BE2C (cell line): ENCODE measurements around the gene LTO1.

ENCODE experiments used
- DNase-seq: peaks from one replicate; pipeline ENCODE4 v3.0.0-alpha.2; 2020
- H3K27me3 ChIP-seq: fragments of 250-450 bp; sonication (Bioruptor Pico); 2 replicates; pipeline ENCODE4 v1.5.1; 2020; ENCODE audit warnings: mild to moderate bottlenecking
- H3K36me3 ChIP-seq: fragments of 250-450 bp; sonication (Bioruptor Pico); 2 replicates; pipeline ENCODE4 v1.5.1; 2020; ENCODE audit warnings: mild to moderate bottlenecking
- H3K4me1 ChIP-seq: fragments of 250-450 bp; sonication (Bioruptor Pico); 2 replicates; pipeline ENCODE4 v1.5.1; 2020
- H3K4me3 ChIP-seq: 2 replicates; pipeline ENCODE4 v1.5.1; 2011; ENCODE audit warnings: low read depth, low read length
- H3K9me3 ChIP-seq: fragments of 250-450 bp; sonication (Bioruptor Pico); 2 replicates; pipeline ENCODE4 v1.5.1; 2020
- CTCF ChIP-seq: IDR thresholded peaks from 2 replicates; pipeline ENCODE4 v1.5.1; 2012; ENCODE audit warnings: mild to moderate bottlenecking, low read depth, low read length

LTO1 gene

DNA sequence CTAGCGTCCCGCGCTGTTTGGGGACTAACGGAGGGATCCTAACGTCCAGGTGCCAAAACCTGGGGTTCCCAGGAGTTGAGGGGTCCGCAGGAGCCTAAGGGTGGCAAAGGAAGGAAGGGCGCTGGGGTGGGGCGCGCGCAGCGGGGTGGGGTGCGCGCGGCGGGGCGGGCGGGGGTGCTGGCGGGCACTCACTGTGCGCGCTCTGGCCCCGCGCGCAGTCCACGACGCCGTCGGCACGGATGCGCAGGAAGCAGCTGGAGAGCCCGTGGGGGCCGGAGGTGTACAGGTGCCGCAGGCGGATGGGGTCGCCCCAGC, 28.3 kb upstream of the LTO1 start:
- no peak for TF ChIP-seq CTCF
- Histone ChIP-seq H3K9me3 (no peaks in the 10 kb centered on the region), H3K27me3 (peaks cover 4% of the 10 kb centered on the region; the same call in 1 of the 2 replicates), H3K4me3 (no peak overlapping the region), H3K36me3 (no peaks in the 10 kb centered on the region), H3K4me1 (peaks cover 25% of the 10 kb centered on the region)
- no peak for DNase-seq

GRCh38 chr11:69702769-69703452, 27.8 kb upstream of the LTO1 start:
- Histone ChIP-seq H3K4me1 (peaks cover 27% of the 10 kb centered on the region), H3K9me3 (no peaks in the 10 kb centered on the region), H3K27me3 (peaks cover 4% of the 10 kb centered on the region; the same call in 1 of the 2 replicates), H3K36me3 (no peaks in the 10 kb centered on the region), H3K4me3 (no peak overlapping the region)
- TF ChIP-seq CTCF = no peak
- no peak for DNase-seq

DNA sequence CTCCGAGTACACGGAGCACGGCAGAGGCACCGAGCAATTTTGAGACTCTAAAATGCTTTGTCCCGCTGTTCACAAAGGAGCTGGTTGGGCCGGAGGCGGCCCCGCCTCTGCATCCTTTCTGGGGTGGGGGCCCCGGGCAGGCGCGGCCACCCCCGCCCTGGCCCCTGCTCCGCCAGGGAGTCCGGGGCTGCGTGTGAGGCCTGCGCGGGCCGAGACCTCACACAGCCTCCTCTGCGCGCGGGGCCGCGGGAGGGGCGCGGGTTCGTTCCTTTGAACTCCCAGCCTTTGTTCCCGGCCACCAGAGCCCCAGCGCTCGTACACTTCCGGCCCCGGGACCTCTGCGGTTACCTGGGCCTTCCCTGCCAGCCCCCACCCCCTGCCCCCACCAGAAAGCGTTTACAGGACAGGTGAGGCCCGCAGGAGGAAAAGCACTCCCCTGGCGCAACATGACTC, 27.1 kb upstream of the LTO1 start:
- Histone ChIP-seq H3K9me3 (no peaks in the 10 kb centered on the region), H3K36me3 (no peaks in the 10 kb centered on the region), H3K4me1 (peaks cover 27% of the 10 kb centered on the region), H3K27me3 (peaks cover 4% of the 10 kb centered on the region; the same call in 1 of the 2 replicates), H3K4me3 (no peak overlapping the region)
- no peak for TF ChIP-seq CTCF
- DNase-seq = no peak

GRCh38 chr11:69700278-69701140, 25.4 kb upstream of the LTO1 start:
- DNase-seq = peak; percentile 90
- H3K4me3 ChIP-seq = no peak overlapping the region
- peaks cover 4% of the 10 kb centered on the region; the same call in 1 of the 2 replicates for H3K27me3 ChIP-seq
- no peak for TF ChIP-seq CTCF
- no peaks in the 10 kb centered on the region for H3K9me3 ChIP-seq
- H3K4me1 ChIP-seq = peaks cover 29% of the 10 kb centered on the region
- no peaks in the 10 kb centered on the region for H3K36me3 ChIP-seq

- Histone ChIP-seq H3K9me3 (no peaks in the 10 kb centered on the region), H3K36me3 (no peaks in the 10 kb centered on the region), H3K4me1 (peaks cover 27% of the 10 kb centered on the region), H3K4me3 (no peak overlapping the region), H3K27me3 (peaks cover 1% of the 10 kb centered on the region; the same call in 1 of the 2 replicates)
- TF ChIP-seq CTCF = no peak
- peak; percentile 64 for DNase-seq
Observed at GRCh38 chr11:69699213-69699612, 24.1 kb upstream of the LTO1 start.

- H3K9me3 ChIP-seq = no peaks in the 10 kb centered on the region
- no peak for DNase-seq
- H3K4me1 ChIP-seq = peaks cover 27% of the 10 kb centered on the region
- H3K4me3 ChIP-seq = no peak overlapping the region
- H3K36me3 ChIP-seq = no peaks in the 10 kb centered on the region
- no peak for TF ChIP-seq CTCF
- H3K27me3 ChIP-seq = no peaks in the 10 kb centered on the region
Observed at GRCh38 chr11:69698362-69698761, 23.2 kb upstream of the LTO1 start.
